ENCODE results near the gene TMEM156.

Gene TMEM156

GRCh38 chr4:38930707-38931106 is 101.5 kb downstream of the TMEM156 start:
- no peak for TF ChIP-seq CTCF (IDR thresholded peaks at IDR 0.05; ENCODE audit: low read depth, low read length, missing control alignments)
- no peak for DNase-seq (ENCODE audit: extremely low read depth, low read depth)

GRCh38 chr4:38930204-38930603 is 102.0 kb downstream of the TMEM156 start:
- DNase-seq (ENCODE audit: extremely low read depth, low read depth), result no peak
- H3K4me3 ChIP-seq (replicated peaks; ENCODE audit: low read depth, low read length), result no peak overlapping the region
- no peak for TF ChIP-seq CTCF (IDR thresholded peaks at IDR 0.05; ENCODE audit: low read depth, low read length, missing control alignments)

More at GRCh38 chr4:38930707-38931106, 101.5 kb downstream of the TMEM156 start:
- no peak overlapping the region for H3K4me3 ChIP-seq (replicated peaks; ENCODE audit: low read depth, low read length)

- no peak for DNase-seq (ENCODE audit: extremely low read depth, low read depth)
- no peak overlapping the region for H3K4me3 ChIP-seq (replicated peaks; ENCODE audit: low read depth, low read length)
- no peak for TF ChIP-seq CTCF (IDR thresholded peaks at IDR 0.05; ENCODE audit: low read depth, low read length, missing control alignments)
Measured at GRCh38 chr4:38928974-38929373, 103.2 kb downstream of the TMEM156 start.

- no peak overlapping the region for H3K4me3 ChIP-seq (replicated peaks; ENCODE audit: low read depth, low read length)
- no peak for TF ChIP-seq CTCF (IDR thresholded peaks at IDR 0.05; ENCODE audit: low read depth, low read length, missing control alignments)
- DNase-seq (ENCODE audit: extremely low read depth, low read depth), result no peak
Measured at GRCh38 chr4:38928568-38928967, 103.6 kb downstream of the TMEM156 start.

GRCh38 chr4:38926896-38927295 is 105.3 kb downstream of the TMEM156 start:
- no peak for DNase-seq (ENCODE audit: extremely low read depth, low read depth)
- no peak overlapping the region for H3K4me3 ChIP-seq (replicated peaks; ENCODE audit: low read depth, low read length)
- TF ChIP-seq CTCF (IDR thresholded peaks at IDR 0.05; ENCODE audit: low read depth, low read length, missing control alignments), result no peak

- DNase-seq (ENCODE audit: extremely low read depth, low read depth), result no peak
- no peak for TF ChIP-seq CTCF (IDR thresholded peaks at IDR 0.05; ENCODE audit: low read depth, low read length, missing control alignments)
- H3K4me3 ChIP-seq (replicated peaks; ENCODE audit: low read depth, low read length), result no peak overlapping the region
Measured at GRCh38 chr4:38925492-38926413, 106.5 kb downstream of the TMEM156 start.
